Measurements from ENCODE around the gene MRPS6.
A peak's percentile ranks its signal among the peaks of the same experiment; 100 is the strongest.

MRPS6 gene

DNA sequence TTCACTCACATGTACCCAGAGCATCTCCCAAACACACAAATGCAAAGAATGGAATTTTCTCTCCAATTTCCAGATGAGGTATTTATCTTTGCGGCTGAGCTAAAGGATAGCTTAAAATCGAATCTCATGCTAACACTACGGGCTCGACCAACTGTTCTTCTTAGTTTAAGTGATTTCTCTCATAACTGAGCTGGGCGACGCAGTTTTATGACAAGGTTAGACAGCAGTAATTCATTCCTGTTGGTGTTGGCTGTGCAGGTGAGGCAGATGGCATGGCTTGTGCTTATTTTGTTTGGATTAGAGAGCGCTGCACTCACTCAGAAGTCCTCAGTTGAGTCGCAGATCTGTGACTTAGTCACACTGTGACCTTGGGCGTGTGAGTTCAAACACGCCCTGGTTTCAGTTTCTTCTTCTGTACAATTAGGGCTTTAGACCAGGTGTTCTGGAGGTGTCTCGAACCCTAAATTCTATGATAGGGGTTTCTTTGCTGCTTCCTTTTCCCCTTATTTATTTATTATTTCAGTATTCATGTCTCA is 41.5 kb upstream of the MRPS6 start:
- Histone ChIP-seq H3K18ac (ENCODE audit: low read length) (no peak overlapping the region), H3K27me3 (ENCODE audit: insufficient read depth, low read length, poor library complexity) (no peaks in the 10 kb centered on the region), H2AK5ac (ENCODE audit: low read length) (no peak overlapping the region), H3K4me2 (ENCODE audit: low read length) (no peak overlapping the region), H3K4me1 (ENCODE audit: control insufficient read depth, low read depth, low read length) (no peaks in the 10 kb centered on the region), H3K79me2 (ENCODE audit: control insufficient read depth, insufficient read depth, low read length) (no peaks in the 10 kb centered on the region), H3K27ac (ENCODE audit: low read depth, low read length) (no peak overlapping the region), H3K79me1 (ENCODE audit: low read length) (no peaks in the 10 kb centered on the region), H3K36me3 (ENCODE audit: control insufficient read depth, insufficient read depth, low read length) (no peaks in the 10 kb centered on the region), H3K9ac (ENCODE audit: low read length) (no peak overlapping the region), H3K56ac (ENCODE audit: low read length) (no peak overlapping the region), H2BK120ac (ENCODE audit: low read depth, low read length) (no peak overlapping the region), H4K5ac (ENCODE audit: low read length) (no peak overlapping the region), H2BK5ac (ENCODE audit: low read length) (no peak overlapping the region), H3K4ac (ENCODE audit: low read depth, low read length) (no peak overlapping the region), H3K23ac (ENCODE audit: low read length) (no peak overlapping the region), H4K8ac (ENCODE audit: low read depth, low read length) (no peak overlapping the region), H3K4me3 (ENCODE audit: low read length) (no peak overlapping the region), H2BK15ac (replicated peaks; ENCODE audit: low read depth) (no peak overlapping the region)
- no peak for DNase-seq
- WGBS (ENCODE audit: extremely low coverage, insufficient coverage, low lambda C conversion rate), result no CpG with 5 or more reads among the region's 11 CpGs

DNA sequence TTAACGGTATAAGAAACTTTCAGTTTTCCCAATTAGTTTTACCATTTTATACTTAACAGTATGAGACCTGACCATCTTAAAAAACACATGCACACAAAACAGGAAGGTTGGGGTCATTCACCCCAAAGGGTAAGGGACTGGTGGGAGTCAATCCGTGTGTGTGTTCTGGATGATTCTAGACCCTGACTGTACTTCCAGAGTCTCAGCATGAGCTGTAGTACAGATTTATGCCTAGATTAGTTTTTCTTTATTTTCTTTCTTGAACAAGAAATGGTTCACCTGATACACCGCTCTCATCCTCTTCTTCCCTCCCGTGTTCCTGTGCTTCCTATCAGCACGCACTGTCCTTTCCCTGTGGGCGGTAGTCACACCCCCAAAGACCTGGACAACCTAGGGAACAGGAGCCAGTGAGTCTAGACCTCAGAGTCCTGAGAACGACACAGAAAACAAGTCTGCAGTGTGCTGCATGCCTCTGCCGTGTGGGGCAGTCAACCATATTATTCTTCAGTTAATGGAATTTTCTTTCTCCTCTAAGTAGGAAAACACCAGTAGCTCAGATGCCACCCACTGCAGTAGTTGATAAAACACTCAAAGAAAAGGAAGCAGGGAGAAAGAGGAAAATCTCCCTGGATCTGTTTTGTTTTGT is 38.9 kb upstream of the MRPS6 start:
- Histone ChIP-seq H3K36me3 (ENCODE audit: control insufficient read depth, insufficient read depth, low read length) (no peaks in the 10 kb centered on the region), H3K56ac (ENCODE audit: low read length) (no peak overlapping the region), H2BK5ac (ENCODE audit: low read length) (no peak overlapping the region), H3K79me2 (ENCODE audit: control insufficient read depth, insufficient read depth, low read length) (no peaks in the 10 kb centered on the region), H3K27ac (ENCODE audit: low read depth, low read length) (no peak overlapping the region), H3K18ac (ENCODE audit: low read length) (no peak overlapping the region), H3K4ac (ENCODE audit: low read depth, low read length) (no peak overlapping the region), H2BK120ac (ENCODE audit: low read depth, low read length) (no peak overlapping the region), H3K9ac (ENCODE audit: low read length) (no peak overlapping the region), H3K4me3 (ENCODE audit: low read length) (no peak overlapping the region), H3K27me3 (ENCODE audit: insufficient read depth, low read length, poor library complexity) (no peaks in the 10 kb centered on the region), H4K8ac (ENCODE audit: low read depth, low read length) (no peak overlapping the region), H4K5ac (ENCODE audit: low read length) (no peak overlapping the region), H3K4me2 (ENCODE audit: low read length) (no peak overlapping the region), H3K79me1 (ENCODE audit: low read length) (no peaks in the 10 kb centered on the region), H2BK15ac (replicated peaks; ENCODE audit: low read depth) (no peak overlapping the region), H2AK5ac (ENCODE audit: low read length) (no peak overlapping the region), H3K4me1 (ENCODE audit: control insufficient read depth, low read depth, low read length) (no peaks in the 10 kb centered on the region), H3K23ac (ENCODE audit: low read length) (no peak overlapping the region)
- peak; percentile 15 for DNase-seq
- WGBS (ENCODE audit: extremely low coverage, insufficient coverage, low lambda C conversion rate), result no CpG with 5 or more reads among the region's 8 CpGs

DNA sequence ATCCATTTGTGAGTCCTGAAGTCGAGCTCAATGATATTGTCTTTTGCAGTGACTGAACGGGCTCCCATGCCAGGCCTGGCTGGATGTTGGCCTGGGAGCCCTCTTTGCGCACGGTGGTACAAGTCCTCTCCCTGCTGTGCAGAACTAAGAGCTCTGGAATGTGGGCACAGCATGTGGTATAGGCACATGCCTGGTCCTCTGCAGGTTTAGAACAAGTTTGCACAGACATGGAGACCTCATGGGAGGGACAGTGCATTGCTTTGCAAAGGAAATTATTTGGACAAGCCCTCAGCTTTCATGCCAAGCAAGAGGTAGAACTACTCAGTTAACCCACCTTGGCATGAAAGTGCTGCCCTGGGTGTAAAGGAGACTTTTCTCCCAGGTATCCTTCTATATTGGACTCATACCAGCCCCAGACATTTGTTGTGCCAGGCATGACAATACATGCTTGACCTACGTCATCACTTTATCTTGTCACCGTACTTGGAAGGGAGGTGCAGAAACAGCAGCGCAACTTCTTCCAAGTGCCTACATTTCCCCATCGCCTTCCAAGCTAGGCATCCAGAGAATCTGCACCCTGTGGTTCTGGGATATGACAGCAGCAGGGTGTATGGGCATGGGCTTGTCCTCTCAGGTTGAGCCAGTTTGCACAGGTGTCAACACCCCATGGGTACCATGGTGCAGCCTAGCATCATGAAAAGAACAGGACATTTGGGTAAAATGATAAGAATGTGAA is 37.6 kb upstream of the MRPS6 start:
- no peak overlapping the region for H3K56ac ChIP-seq (ENCODE audit: low read length)
- H3K4ac ChIP-seq (ENCODE audit: low read depth, low read length), result no peak overlapping the region
- no peak overlapping the region for H3K27ac ChIP-seq (ENCODE audit: low read depth, low read length)
- no peak overlapping the region for H3K4me3 ChIP-seq (ENCODE audit: low read length)
- no peaks in the 10 kb centered on the region for H3K36me3 ChIP-seq (ENCODE audit: control insufficient read depth, insufficient read depth, low read length)
- no peaks in the 10 kb centered on the region for H3K4me1 ChIP-seq (ENCODE audit: control insufficient read depth, low read depth, low read length)
- H2BK5ac ChIP-seq (ENCODE audit: low read length), result no peak overlapping the region
- H3K79me2 ChIP-seq (ENCODE audit: control insufficient read depth, insufficient read depth, low read length), result no peaks in the 10 kb centered on the region
- H4K5ac ChIP-seq (ENCODE audit: low read length), result no peak overlapping the region
- no peaks in the 10 kb centered on the region for H3K27me3 ChIP-seq (ENCODE audit: insufficient read depth, low read length, poor library complexity)
- H2BK15ac ChIP-seq (replicated peaks; ENCODE audit: low read depth), result no peak overlapping the region
- no peak overlapping the region for H4K8ac ChIP-seq (ENCODE audit: low read depth, low read length)
- H3K9ac ChIP-seq (ENCODE audit: low read length), result no peak overlapping the region
- no peaks in the 10 kb centered on the region for H3K79me1 ChIP-seq (ENCODE audit: low read length)
- no peak overlapping the region for H3K18ac ChIP-seq (ENCODE audit: low read length)
- H2BK120ac ChIP-seq (ENCODE audit: low read depth, low read length), result no peak overlapping the region
- DNase-seq, result no peak
- WGBS (ENCODE audit: extremely low coverage, insufficient coverage, low lambda C conversion rate), result no CpG with 5 or more reads among the region's 8 CpGs
- H3K23ac ChIP-seq (ENCODE audit: low read length), result no peak overlapping the region
- no peak overlapping the region for H3K4me2 ChIP-seq (ENCODE audit: low read length)
- H2AK5ac ChIP-seq (ENCODE audit: low read length), result no peak overlapping the region

DNA sequence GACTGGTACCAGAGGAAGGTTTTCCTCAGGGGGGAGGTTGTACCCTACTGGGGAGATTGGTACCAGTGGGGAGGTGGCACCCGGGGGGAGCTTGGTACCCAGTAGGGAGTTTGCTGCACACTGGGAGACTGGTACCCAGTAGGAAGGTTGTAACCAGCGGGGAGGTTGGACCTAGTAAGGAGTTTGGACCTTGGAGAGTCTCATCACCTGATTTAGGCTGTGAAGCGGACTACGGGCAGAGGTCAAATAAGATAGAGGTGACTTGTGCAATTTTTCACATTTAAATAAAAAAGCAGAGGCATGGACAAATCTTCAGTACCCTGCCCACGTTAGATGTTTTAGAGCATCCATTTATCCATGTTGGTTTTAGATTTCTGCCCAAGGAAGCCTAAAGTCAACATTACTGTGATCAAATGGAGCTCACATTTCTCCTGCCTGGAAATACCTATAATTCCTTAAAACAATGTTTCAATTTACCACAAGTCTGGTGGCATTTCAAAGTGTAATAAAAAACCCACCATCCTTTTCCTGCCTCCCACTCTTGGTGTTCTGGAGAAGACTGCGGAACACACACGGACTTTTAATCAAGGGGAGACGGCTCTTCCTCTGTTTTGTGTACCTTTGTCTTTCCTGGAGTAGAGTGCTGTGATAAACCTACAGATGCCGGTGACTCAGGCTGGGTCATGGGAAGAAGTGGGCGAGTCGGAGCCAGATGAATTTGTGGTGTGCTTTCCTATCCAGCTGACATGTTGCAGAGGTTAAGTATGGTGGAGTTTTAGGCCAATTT is 36.2 kb upstream of the MRPS6 start:
- no peaks in the 10 kb centered on the region for H3K36me3 ChIP-seq (ENCODE audit: control insufficient read depth, insufficient read depth, low read length)
- no peak overlapping the region for H3K27ac ChIP-seq (ENCODE audit: low read depth, low read length)
- H3K27me3 ChIP-seq (ENCODE audit: insufficient read depth, low read length, poor library complexity), result no peaks in the 10 kb centered on the region
- H3K4ac ChIP-seq (ENCODE audit: low read depth, low read length), result no peak overlapping the region
- H3K79me2 ChIP-seq (ENCODE audit: control insufficient read depth, insufficient read depth, low read length), result no peaks in the 10 kb centered on the region
- no peak overlapping the region for H3K4me2 ChIP-seq (ENCODE audit: low read length)
- DNase-seq, result no peak
- no peak overlapping the region for H3K23ac ChIP-seq (ENCODE audit: low read length)
- H3K79me1 ChIP-seq (ENCODE audit: low read length), result no peaks in the 10 kb centered on the region
- no peak overlapping the region for H2BK5ac ChIP-seq (ENCODE audit: low read length)
- no peak overlapping the region for H3K56ac ChIP-seq (ENCODE audit: low read length)
- H3K9ac ChIP-seq (ENCODE audit: low read length), result no peak overlapping the region
- H4K8ac ChIP-seq (ENCODE audit: low read depth, low read length), result no peak overlapping the region
- no peak overlapping the region for H2BK120ac ChIP-seq (ENCODE audit: low read depth, low read length)
- H2BK15ac ChIP-seq (replicated peaks; ENCODE audit: low read depth), result no peak overlapping the region
- H3K4me3 ChIP-seq (ENCODE audit: low read length), result no peak overlapping the region
- H4K5ac ChIP-seq (ENCODE audit: low read length), result no peak overlapping the region
- H3K4me1 ChIP-seq (ENCODE audit: control insufficient read depth, low read depth, low read length), result no peaks in the 10 kb centered on the region
- WGBS (ENCODE audit: extremely low coverage, insufficient coverage, low lambda C conversion rate), result no CpG with 5 or more reads among the region's 11 CpGs
- H3K18ac ChIP-seq (ENCODE audit: low read length), result no peak overlapping the region
- no peak overlapping the region for H2AK5ac ChIP-seq (ENCODE audit: low read length)

DNA sequence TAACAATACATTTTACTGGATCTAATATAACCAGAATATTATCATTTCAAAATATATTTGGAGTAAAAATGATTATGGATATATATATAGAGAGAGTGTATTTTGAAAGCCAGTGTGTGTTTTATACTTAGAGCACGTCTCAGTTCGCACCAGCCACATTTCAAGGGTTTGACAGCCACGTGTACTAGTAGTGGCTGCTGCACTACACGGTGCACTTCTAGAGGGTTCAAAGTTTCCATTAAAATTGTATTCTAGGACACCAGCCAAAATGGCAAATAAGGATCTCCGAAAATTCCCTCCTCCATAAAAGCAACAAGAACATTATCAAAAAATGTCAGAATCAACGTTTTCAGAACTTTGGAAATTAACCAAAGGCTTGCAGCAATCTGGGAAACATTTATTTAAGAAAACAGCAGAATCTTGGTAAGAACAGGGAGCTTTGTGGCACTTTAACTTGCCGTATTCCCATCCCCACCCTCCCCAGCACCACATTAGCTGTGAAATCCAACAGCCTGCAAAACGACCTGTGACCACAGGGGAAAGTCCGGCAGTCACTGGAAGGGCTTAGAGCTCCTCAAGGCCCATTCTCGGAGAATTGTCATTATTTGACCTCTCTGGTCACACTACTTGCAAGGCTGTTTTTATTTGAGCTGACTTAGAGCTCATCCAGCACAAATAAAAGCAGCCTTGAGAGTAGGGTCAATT is 33.5 kb upstream of the MRPS6 start:
- H3K27ac ChIP-seq (ENCODE audit: low read depth, low read length), result no peak overlapping the region
- no peak overlapping the region for H3K4me3 ChIP-seq (ENCODE audit: low read length)
- H3K4me1 ChIP-seq (ENCODE audit: control insufficient read depth, low read depth, low read length), result no peaks in the 10 kb centered on the region
- H2AK5ac ChIP-seq (ENCODE audit: low read length), result no peak overlapping the region
- no peak overlapping the region for H2BK120ac ChIP-seq (ENCODE audit: low read depth, low read length)
- no peak overlapping the region for H3K4me2 ChIP-seq (ENCODE audit: low read length)
- no peak overlapping the region for H4K5ac ChIP-seq (ENCODE audit: low read length)
- no peak overlapping the region for H3K9ac ChIP-seq (ENCODE audit: low read length)
- no peaks in the 10 kb centered on the region for H3K36me3 ChIP-seq (ENCODE audit: control insufficient read depth, insufficient read depth, low read length)
- H3K4ac ChIP-seq (ENCODE audit: low read depth, low read length), result no peak overlapping the region
- H4K8ac ChIP-seq (ENCODE audit: low read depth, low read length), result no peak overlapping the region
- no CpG with 5 or more reads among the region's 10 CpGs for WGBS (ENCODE audit: extremely low coverage, insufficient coverage, low lambda C conversion rate)
- no peak overlapping the region for H2BK5ac ChIP-seq (ENCODE audit: low read length)
- no peak overlapping the region for H3K18ac ChIP-seq (ENCODE audit: low read length)
- H3K79me1 ChIP-seq (ENCODE audit: low read length), result no peaks in the 10 kb centered on the region
- no peak overlapping the region for H3K56ac ChIP-seq (ENCODE audit: low read length)
- H3K23ac ChIP-seq (ENCODE audit: low read length), result no peak overlapping the region
- no peak overlapping the region for H2BK15ac ChIP-seq (replicated peaks; ENCODE audit: low read depth)
- no peaks in the 10 kb centered on the region for H3K27me3 ChIP-seq (ENCODE audit: insufficient read depth, low read length, poor library complexity)
- DNase-seq, result peak; percentile 26
- no peaks in the 10 kb centered on the region for H3K79me2 ChIP-seq (ENCODE audit: control insufficient read depth, insufficient read depth, low read length)
